HepG2 (cell line): ENCODE measurements around the gene TM7SF3. TPM values are rescaled to one million over a fixed set of nuclear protein-coding genes. Genes with fewer than 3 reads are reported as not detected.

Experiments
- ATAC-seq: fragments of 200-7000 bp; cut with Tn5 transposase; 3 replicates; pipeline ENCODE4 v1.9.1; 2020; ENCODE audit warnings: mild to moderate bottlenecking, moderate library complexity
- BruUV-seq: library from RNA; stranded (reverse); fragments of 400-500 nt; replicated peaks from 2 replicates; lab custom pipeline; 2021; lab: Mats Ljungman, UMichigan
- CTCF ChIA-PET: fragments of 300-600 bp; formaldehyde crosslinking; extraction: SDS; loops from one replicate; lab custom pipeline; 2021; ENCODE audit warnings: low total read pairs, inconsistent platforms, low intra/inter-chr PET ratio; lab: Yijun Ruan, JAX
- POLR2A ChIA-PET: fragments of 350-600 bp; sonication (Branson Sonifier 250); formaldehyde crosslinking; loops from one replicate; lab custom pipeline; 2020; ENCODE audit warnings: antibody characterized with exemption, inconsistent platforms; lab: Yijun Ruan, JAX
- DNase-seq: peaks from one replicate; pipeline ENCODE4 v3.0.0-alpha.2; 2015; ENCODE audit warnings: low spot score
- FAIRE-seq: peaks from 3 replicates; lab custom pipeline; 2011; peaks lifted over from hg19 to GRCh38; lab: Jason Lieb, UNC
- H2AFZ ChIP-seq: one replicate; pipeline ENCODE4 v1.6.1; 2011; ENCODE audit warnings: low read length, inconsistent platforms
- H3K27ac ChIP-seq: fragments of 300-600 bp; 3 replicates; pipeline ENCODE4 v1.8.0; 2011; ENCODE audit warnings: mixed run types, mild to moderate bottlenecking, mixed read lengths, low read length, inconsistent platforms; ENCODE audit not compliant: insufficient read depth; ENCODE audit errors: extremely low read length
- H3K27me3 ChIP-seq, 2 experiments: fragments of 200-600 bp in 1 of 2; 2 replicates in 1 of 2; 3 replicates in 1 of 2; pipeline versions ENCODE4 v1.6.0 to v1.8.0; 2011; ENCODE audit warnings: low read length in 2 of 2, mild to moderate bottlenecking in 2 of 2, moderate library complexity in 2 of 2, inconsistent platforms in 1 of 2; ENCODE audit not compliant: insufficient read depth in 2 of 2, control insufficient read depth in 1 of 2
- H3K36me3 ChIP-seq, 2 experiments: fragments of 200-600 bp in 1 of 2; replicated peaks in 1 of 2; 2 replicates in 1 of 2; 3 replicates in 1 of 2; pipeline versions ENCODE4 v1.5.1 to v1.8.0; 2011; ENCODE audit warnings: low read length in 2 of 2, inconsistent platforms in 1 of 2; ENCODE audit not compliant: insufficient read depth in 2 of 2, control insufficient read depth in 1 of 2
- H3K4me1 ChIP-seq: 2 replicates; pipeline ENCODE4 v1.5.1; 2012; ENCODE audit warnings: low read length, inconsistent platforms; ENCODE audit not compliant: insufficient read depth
- H3K4me2 ChIP-seq: 2 replicates; pipeline ENCODE4 v1.6.0; 2011; ENCODE audit warnings: low read depth, low read length, inconsistent platforms
- H3K4me3 ChIP-seq, 3 experiments: fragments of 200-600 bp in 1 of 3; sonication (generic), shearing (Covaris generic) in 1 of 3; replicated peaks in 1 of 3; 2 replicates each; pipeline ENCODE4 v1.5.1; 2011 to 2016; ENCODE audit warnings: low read length in 3 of 3, inconsistent platforms in 2 of 3, low read depth in 2 of 3, mild to moderate bottlenecking in 2 of 3, control low read depth in 1 of 3, mixed read lengths in 1 of 3; ENCODE audit not compliant: insufficient read depth in 1 of 3
- H3K79me2 ChIP-seq: one replicate; pipeline ENCODE4 v1.6.1; 2011; ENCODE audit warnings: low read length, inconsistent platforms; ENCODE audit not compliant: insufficient read depth
- H3K9ac ChIP-seq: 2 replicates; pipeline ENCODE4 v1.6.0; 2011; ENCODE audit warnings: mild to moderate bottlenecking, low read depth, low read length, inconsistent platforms; ENCODE audit not compliant: insufficient read depth
- H3K9me3 ChIP-seq: 2 replicates; pipeline ENCODE4 v1.5.1; 2012; ENCODE audit warnings: mild to moderate bottlenecking, low read length
- H4K20me1 ChIP-seq: 2 replicates; pipeline ENCODE4 v1.6.0; 2011; ENCODE audit warnings: inconsistent platforms, mild to moderate bottlenecking, low read length, moderate library complexity; ENCODE audit not compliant: insufficient read depth
- BRD4 ChIP-seq: sonication (generic); formaldehyde crosslinking; IDR thresholded peaks from 2 replicates; pipeline ENCODE4 v1.4.0; 2020; ENCODE audit warnings: missing genetic modification reagents
- HHEX ChIP-seq: IDR thresholded peaks from 2 replicates; pipeline ENCODE4 v1.6.1; 2016; ENCODE audit warnings: control low read depth
- HNRNPL ChIP-seq: fragments of 200-400 bp; formaldehyde crosslinking; IDR thresholded peaks from 2 replicates; pipeline ENCODE4 v1.6.1; 2017; ENCODE audit warnings: mild to moderate bottlenecking, low read depth, low read length
- KMT2A ChIP-seq: sonication (generic); formaldehyde crosslinking; IDR thresholded peaks from 2 replicates; pipeline ENCODE4 v1.4.0; 2020; ENCODE audit warnings: missing genetic modification reagents
- MED13 ChIP-seq: sonication (generic); formaldehyde crosslinking; IDR thresholded peaks from 2 replicates; pipeline ENCODE4 v1.5.0; 2020; ENCODE audit warnings: missing genetic modification reagents
- NR2C2 ChIP-seq: sonication (generic); formaldehyde crosslinking; IDR thresholded peaks from 2 replicates; pipeline ENCODE4 v1.4.0; 2020; ENCODE audit warnings: missing genetic modification reagents, mild to moderate bottlenecking, moderate library complexity, borderline replicate concordance
- USF2 ChIP-seq, 2 experiments: sonication (generic) in 1 of 2; formaldehyde crosslinking in 1 of 2; IDR thresholded peaks; 2 replicates each; pipeline versions ENCODE4 v1.5.1 to v1.6.1; 2011 to 2020; ENCODE audit warnings: borderline replicate concordance in 1 of 2, low read depth in 1 of 2, low read length in 1 of 2, mild to moderate bottlenecking in 1 of 2, missing genetic modification reagents in 1 of 2, moderate library complexity in 1 of 2
- ZNF282 ChIP-seq: fragments of 450-650 bp; IDR thresholded peaks from 2 replicates; pipeline ENCODE4 v1.6.1; 2018; ENCODE audit not compliant: partially characterized antibody
- ZNF292 ChIP-seq: sonication (generic); formaldehyde crosslinking; IDR thresholded peaks from 2 replicates; pipeline ENCODE4 v1.8.1; 2022; ENCODE audit warnings: mild to moderate bottlenecking, low read depth, missing genetic modification reagents, borderline replicate concordance
- ZNF496 ChIP-seq: sonication (generic); formaldehyde crosslinking; IDR thresholded peaks from 2 replicates; pipeline ENCODE4 v1.8.1; 2023; ENCODE audit warnings: mild to moderate bottlenecking, moderate library complexity, missing genetic modification reagents; ENCODE audit not compliant: insufficient replicate concordance
- WGBS: methylation state at CpG from one replicate; pipeline ENCODE4 v1.1.6; 2017; ENCODE audit warnings: low lambda C conversion rate; 5-methylcytosine and 5-hydroxymethylcytosine counted together
- in situ Hi-C: cut with HindIII; loops from 2 replicates; pipeline ENCODE4 v1.10.0; 2017; ENCODE audit warnings: low pct_unique_long_range_greater_than_20kb; ENCODE audit not compliant: extremely low pct_ligation_motif_present
- intact Hi-C: fragments of 100-400 bp; cut with micrococcal nuclease; formaldehyde crosslinking; loops from one replicate; pipeline ENCODE4 v1.10.0; 2022; ENCODE audit not compliant: unreplicated experiment
- polyA plus RNA-seq, 8 experiments: library from polyadenylated mRNA; depleted of rRNA in 3 of 8; stranded (reverse) in 7 of 8; unstranded in 1 of 8; fragments of >200 nt; fragmentation: Illumina TruSeq in 4 of 8; extraction: Trizol in 4 of 8; gene quantifications; 2 replicates each; pipeline versions ENCODE4 v1.2.1 to v1.2.3, GENCODE V29; 2011 to 2016; ENCODE audit warnings: low read depth in 4 of 8, missing spikeins in 1 of 8, mixed read lengths in 1 of 8; ENCODE audit not compliant: insufficient read depth in 1 of 8
- total RNA-seq, 5 experiments: library from RNA; depleted of rRNA; stranded (reverse); fragments of >200 nt; fragmentation: Illumina TruSeq; extraction: Trizol; gene quantifications; 2 replicates each; pipeline ENCODE4 v1.2.3, GENCODE V29; 2016; ENCODE audit warnings: low read depth in 1 of 5
- TF ChIP-seq, protein P1 (sequence below): sonication (generic); formaldehyde crosslinking; IDR thresholded peaks from 2 replicates; pipeline ENCODE4 v1.9.0; 2021; ENCODE audit warnings: missing genetic modification reagents, borderline replicate concordance

TM7SF3 gene
- total and polyA plus RNA-seq, 2 of the 13 experiments (the other 11 are each of a cell fraction or from before 2014, with no cell fraction given) = 116 to 142 TPM

DNA sequence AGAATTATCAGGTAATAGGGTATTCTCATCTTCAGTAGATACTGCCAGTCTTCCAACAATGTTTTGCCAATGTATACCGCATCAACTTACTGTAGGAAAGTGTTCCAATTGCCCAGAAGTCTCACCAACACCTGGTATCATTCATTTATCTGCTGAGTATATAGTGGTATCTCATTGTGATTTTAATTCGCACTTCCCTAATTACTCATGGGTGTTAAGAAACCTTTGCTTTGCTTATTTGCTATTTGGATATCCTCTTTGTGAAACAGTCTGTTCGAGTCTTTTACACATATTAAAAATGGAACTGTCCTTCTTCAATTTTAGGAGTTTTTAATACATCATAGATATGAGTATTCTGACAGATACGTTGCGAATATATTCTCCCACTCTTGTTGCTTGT lies 6.1 kb downstream of the TM7SF3 start:
- no peaks in the 10 kb centered on the region; the same call in 1 of the 2 replicates for H4K20me1 ChIP-seq
- TF ChIP-seq HHEX (no peak), MED13 (CRISPR knock-in tag) (no peak), ZNF496 (CRISPR knock-in tag) (no peak), KMT2A (no peak), BRD4 (CRISPR knock-in tag) (no peak)
- no peaks in the 10 kb centered on the region for H3K9me3 ChIP-seq
- FAIRE-seq (no peak), DNase-seq (no peak), ATAC-seq (no peak)
- peaks cover 94% of the 10 kb centered on the region for H3K4me1 ChIP-seq
- no peak overlapping the region for H3K27ac ChIP-seq
- no peaks in the 10 kb centered on the region for H3K27me3 ChIP-seq
- H3K79me2 ChIP-seq = peaks cover 74% of the 10 kb centered on the region
- intact Hi-C loops (no loop called here), in situ Hi-C loops (no loop called here)
- ChIA-PET CTCF (no interaction called here), POLR2A (no interaction called here)
- peaks cover 0 to 1% of the 10 kb centered on the region in 2 experiments; a peak in 2 of 5 replicates for H3K36me3 ChIP-seq
- 57% methylated on average over 5 of the region's 5 CpGs for WGBS
- BruUV-seq = no TSS peak
- H2AFZ ChIP-seq = no peak overlapping the region
- no peak overlapping the region for H3K4me3 ChIP-seq
- no peak overlapping the region for H3K9ac ChIP-seq
- no peak overlapping the region for H3K4me2 ChIP-seq

GRCh38 chr12:27006797-27007467 lies 7.3 kb downstream of the TM7SF3 start:
- in situ Hi-C loops (no loop called here), intact Hi-C loops (no loop called here)
- FAIRE-seq (peak; percentile 4), DNase-seq (no peak), ATAC-seq (no peak)
- peak overlapping the region; percentile 18; the same call in 1 of the 2 replicates for H3K4me2 ChIP-seq
- no TSS peak for BruUV-seq
- H3K4me3 ChIP-seq = no peak overlapping the region
- ChIA-PET POLR2A (interaction anchor here (1.6 kb wide), 1 partner anchor 15 kb away, joined by 3 read pairs; the partner anchor contains the start of gene MED21), CTCF (no interaction called here)
- H3K9me3 ChIP-seq = no peaks in the 10 kb centered on the region
- H3K4me1 ChIP-seq = peaks cover 82% of the 10 kb centered on the region
- no peak overlapping the region for H3K27ac ChIP-seq
- WGBS = 64% methylated on average over 2 of the region's 2 CpGs
- no peaks in the 10 kb centered on the region; the same call in 1 of the 2 replicates for H4K20me1 ChIP-seq
- no peak overlapping the region for H2AFZ ChIP-seq
- H3K27me3 ChIP-seq = no peaks in the 10 kb centered on the region
- H3K36me3 ChIP-seq = peaks cover 0 to 1% of the 10 kb centered on the region in 2 experiments; a peak in 3 of 5 replicates
- peaks cover 72% of the 10 kb centered on the region for H3K79me2 ChIP-seq
- no peak overlapping the region for H3K9ac ChIP-seq
- TF ChIP-seq NR2C2 (CRISPR knock-in tag) = peak; percentile 57; the same call in 1 of the 2 replicates
- TF ChIP-seq ZNF292 (CRISPR knock-in tag) = no peak
- TF ChIP-seq USF2 (IDR thresholded peaks at IDR 0.05; ENCODE audit: low read depth, low read length) = no peak
- no peak for TF ChIP-seq USF2 (CRISPR knock-in tag; IDR thresholded peaks at IDR 0.05; ENCODE audit: borderline replicate concordance)
- TF ChIP-seq ZNF282 = no peak
- TF ChIP-seq, protein P1, sequence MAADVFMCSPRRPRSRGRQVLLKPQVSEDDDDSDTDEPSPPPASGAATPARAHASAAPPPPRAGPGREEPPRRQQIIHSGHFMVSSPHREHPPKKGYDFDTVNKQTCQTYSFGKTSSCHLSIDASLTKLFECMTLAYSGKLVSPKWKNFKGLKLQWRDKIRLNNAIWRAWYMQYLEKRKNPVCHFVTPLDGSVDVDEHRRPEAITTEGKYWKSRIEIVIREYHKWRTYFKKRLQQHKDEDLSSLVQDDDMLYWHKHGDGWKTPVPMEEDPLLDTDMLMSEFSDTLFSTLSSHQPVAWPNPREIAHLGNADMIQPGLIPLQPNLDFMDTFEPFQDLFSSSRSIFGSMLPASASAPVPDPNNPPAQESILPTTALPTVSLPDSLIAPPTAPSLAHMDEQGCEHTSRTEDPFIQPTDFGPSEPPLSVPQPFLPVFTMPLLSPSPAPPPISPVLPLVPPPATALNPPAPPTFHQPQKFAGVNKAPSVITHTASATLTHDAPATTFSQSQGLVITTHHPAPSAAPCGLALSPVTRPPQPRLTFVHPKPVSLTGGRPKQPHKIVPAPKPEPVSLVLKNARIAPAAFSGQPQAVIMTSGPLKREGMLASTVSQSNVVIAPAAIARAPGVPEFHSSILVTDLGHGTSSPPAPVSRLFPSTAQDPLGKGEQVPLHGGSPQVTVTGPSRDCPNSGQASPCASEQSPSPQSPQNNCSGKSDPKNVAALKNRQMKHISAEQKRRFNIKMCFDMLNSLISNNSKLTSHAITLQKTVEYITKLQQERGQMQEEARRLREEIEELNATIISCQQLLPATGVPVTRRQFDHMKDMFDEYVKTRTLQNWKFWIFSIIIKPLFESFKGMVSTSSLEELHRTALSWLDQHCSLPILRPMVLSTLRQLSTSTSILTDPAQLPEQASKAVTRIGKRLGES (CRISPR knock-in tag) = no peak
- no peak for TF ChIP-seq HNRNPL
